Measurements from ENCODE around the gene ADNP. TPM values are rescaled to one million over a fixed set of nuclear protein-coding genes. Genes with fewer than 3 reads are reported as not detected.

Gene ADNP
- total RNA-seq, 2 donors from 2014 or later = 32.5 to 61.4 TPM

DNA sequence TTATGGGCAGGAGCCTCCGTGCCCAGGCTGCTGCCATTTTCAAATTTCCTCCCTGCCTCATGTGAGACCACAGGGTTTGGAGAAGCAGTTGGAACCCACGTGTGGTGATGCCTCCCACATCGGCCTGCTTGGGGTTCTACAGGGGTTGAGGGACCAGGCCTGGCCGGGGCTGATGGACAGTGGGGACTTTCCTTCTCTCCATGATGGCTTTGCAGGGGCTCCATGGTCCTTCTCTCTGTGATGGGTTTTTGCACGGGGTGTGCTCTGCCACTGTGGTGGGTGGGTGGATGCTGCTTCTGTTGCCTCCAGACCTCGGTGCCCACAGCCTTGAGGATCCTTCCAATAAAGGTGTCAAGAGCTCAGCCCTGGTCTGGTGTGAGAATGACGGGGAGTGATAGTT lies 54.4 kb downstream of the ADNP start:
- H3K27ac ChIP-seq = no peak overlapping the region
- H3K9me3 ChIP-seq = no peaks in the 10 kb centered on the region
- H3K36me3 ChIP-seq = no peaks in the 10 kb centered on the region
- no peak for DNase-seq (ENCODE audit: low spot score)
- ATAC-seq (ENCODE audit: insufficient number of reproducible peaks, low FRiP score, low read depth) = no peak
- TF ChIP-seq, protein P1, sequence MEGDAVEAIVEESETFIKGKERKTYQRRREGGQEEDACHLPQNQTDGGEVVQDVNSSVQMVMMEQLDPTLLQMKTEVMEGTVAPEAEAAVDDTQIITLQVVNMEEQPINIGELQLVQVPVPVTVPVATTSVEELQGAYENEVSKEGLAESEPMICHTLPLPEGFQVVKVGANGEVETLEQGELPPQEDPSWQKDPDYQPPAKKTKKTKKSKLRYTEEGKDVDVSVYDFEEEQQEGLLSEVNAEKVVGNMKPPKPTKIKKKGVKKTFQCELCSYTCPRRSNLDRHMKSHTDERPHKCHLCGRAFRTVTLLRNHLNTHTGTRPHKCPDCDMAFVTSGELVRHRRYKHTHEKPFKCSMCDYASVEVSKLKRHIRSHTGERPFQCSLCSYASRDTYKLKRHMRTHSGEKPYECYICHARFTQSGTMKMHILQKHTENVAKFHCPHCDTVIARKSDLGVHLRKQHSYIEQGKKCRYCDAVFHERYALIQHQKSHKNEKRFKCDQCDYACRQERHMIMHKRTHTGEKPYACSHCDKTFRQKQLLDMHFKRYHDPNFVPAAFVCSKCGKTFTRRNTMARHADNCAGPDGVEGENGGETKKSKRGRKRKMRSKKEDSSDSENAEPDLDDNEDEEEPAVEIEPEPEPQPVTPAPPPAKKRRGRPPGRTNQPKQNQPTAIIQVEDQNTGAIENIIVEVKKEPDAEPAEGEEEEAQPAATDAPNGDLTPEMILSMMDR (IDR thresholded peaks at IDR 0.05) = no peak
- H3K27me3 ChIP-seq (replicated peaks; ENCODE audit: insufficient read depth) = no peaks in the 10 kb centered on the region
- H3K4me1 ChIP-seq (ENCODE audit: control insufficient read depth in 1 of 2, low read depth in 2 of 2) = no peaks in the 10 kb centered on the region
- no peak overlapping the region for H3K4me3 ChIP-seq

DNA sequence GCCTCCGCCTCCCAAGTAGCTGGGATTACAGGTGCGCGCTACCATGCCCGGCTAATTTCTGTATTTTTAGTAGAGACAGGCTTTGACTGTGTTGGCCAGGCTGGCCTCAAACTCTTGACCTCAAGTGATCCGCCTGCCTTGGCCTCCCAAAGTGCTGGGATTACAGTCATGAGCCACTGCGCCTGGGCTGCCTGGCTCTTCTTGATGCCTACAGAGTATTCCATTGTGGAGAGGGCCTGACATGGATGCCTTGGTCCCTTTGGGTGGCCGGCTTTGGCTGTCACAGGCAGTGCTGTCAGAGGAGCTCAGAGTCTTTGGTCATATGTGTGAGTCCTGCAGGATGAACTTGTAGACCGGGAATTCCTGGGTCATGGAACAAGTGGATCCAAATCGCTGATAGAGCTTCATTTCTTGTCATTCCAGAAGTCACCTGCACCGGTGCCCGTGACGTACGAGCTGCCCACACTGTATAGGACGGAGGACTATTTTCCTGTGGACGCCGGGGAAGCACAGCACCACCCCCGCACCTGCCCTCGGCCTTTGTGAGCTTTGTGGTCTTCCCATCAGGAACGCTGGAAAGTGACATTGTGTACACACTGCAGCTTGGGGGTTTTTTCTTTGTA lies 55.1 kb downstream of the ADNP start:
- Histone ChIP-seq H3K27ac (no peak overlapping the region), H3K9me3 (no peaks in the 10 kb centered on the region), H3K4me1 (ENCODE audit: control insufficient read depth in 1 of 2, low read depth in 2 of 2) (no peaks in the 10 kb centered on the region), H3K36me3 (no peaks in the 10 kb centered on the region), H3K4me3 (no peak overlapping the region), H3K27me3 (replicated peaks; ENCODE audit: insufficient read depth) (no peaks in the 10 kb centered on the region)
- DNase-seq (ENCODE audit: low spot score) (no peak), ATAC-seq (ENCODE audit: insufficient number of reproducible peaks, low FRiP score, low read depth) (no peak)
- TF ChIP-seq, protein P1 (IDR thresholded peaks at IDR 0.05) = no peak

DNA sequence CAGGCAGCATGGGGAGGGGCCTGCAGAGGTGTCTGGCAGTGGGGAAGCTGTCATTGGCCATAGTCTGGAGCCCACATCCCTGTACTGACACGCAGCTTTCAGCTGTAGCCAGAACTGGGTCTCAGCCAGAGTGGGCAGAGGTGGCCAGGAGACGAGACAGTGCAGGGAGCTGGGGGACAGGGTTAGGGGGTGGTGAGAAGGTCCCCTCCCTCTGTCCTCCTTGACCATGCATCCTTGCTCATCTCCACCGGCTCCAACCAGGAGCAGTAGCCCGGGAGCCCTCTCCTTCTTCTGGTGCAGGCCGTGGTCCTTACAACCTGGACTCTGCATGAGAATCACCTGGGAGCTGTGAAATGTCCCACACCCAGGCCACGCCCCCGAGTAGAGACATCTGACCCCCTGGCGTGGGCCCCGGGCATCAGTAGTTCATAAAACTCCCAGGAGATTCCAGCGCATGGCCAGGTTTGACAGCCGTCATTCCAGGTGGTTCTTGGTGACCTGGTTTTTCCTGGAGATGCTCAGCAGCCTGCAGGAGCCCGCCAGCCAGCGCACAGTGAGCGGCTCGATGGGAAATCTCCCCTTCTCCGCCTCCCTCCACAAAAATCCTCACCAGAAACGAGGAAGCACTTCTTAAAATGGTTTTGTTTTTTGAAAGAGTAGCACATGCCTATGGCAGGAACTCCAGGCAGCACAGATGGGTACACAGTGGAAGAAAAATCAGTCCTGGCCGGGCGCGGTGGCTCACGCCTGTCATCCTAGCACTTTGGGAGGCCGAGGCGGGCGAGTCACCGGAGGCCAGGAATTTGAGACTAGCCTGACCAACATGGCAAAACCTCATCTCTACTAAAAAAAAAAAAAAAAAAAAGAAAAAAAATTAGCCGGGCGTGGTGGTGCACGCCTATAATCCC lies 56.2 kb downstream of the ADNP start:
- Histone ChIP-seq H3K36me3 (no peaks in the 10 kb centered on the region), H3K27me3 (replicated peaks; ENCODE audit: insufficient read depth) (no peaks in the 10 kb centered on the region), H3K4me1 (ENCODE audit: control insufficient read depth in 1 of 2, low read depth in 2 of 2) (no peaks in the 10 kb centered on the region), H3K9me3 (no peaks in the 10 kb centered on the region), H3K27ac (no peak overlapping the region), H3K4me3 (no peak overlapping the region)
- DNase-seq (ENCODE audit: low spot score) (no peak), ATAC-seq (ENCODE audit: insufficient number of reproducible peaks, low FRiP score, low read depth) (no peak)
- TF ChIP-seq, protein P1 (IDR thresholded peaks at IDR 0.05) = no peak

DNA sequence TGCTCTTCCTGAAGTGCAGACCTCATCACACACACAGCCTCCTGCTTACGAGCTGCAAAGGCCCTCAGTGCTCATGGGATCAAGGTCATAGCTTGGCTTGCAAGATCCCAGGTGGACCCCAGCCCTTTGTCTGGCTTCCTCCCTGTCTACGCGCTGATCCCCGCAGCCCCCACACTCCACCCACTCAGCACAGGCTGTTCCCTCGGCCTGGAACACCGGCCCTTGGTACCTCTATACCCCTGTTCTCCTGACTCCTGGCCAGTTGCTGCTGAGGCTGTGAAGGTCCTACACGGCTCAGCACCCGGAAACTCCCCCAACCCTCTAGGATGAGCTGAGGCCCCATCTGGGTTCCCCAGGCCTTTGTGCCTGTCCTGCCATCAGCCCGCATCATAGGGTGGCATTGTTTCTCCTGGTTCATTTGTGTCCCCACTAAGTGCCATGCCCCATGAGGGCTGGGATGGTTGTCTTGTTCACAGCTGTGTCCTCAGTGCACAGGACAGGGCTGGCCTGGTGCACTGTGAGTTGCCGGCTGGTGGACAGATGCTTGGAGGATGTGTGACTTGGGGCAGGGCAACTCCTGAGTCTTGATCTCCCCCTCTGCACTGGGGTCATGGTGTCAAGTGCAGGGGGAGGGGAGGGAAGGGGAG lies 57.0 kb downstream of the ADNP start:
- Histone ChIP-seq H3K4me1 (ENCODE audit: control insufficient read depth in 1 of 2, low read depth in 2 of 2) (no peaks in the 10 kb centered on the region), H3K27ac (no peak overlapping the region), H3K9me3 (no peaks in the 10 kb centered on the region), H3K27me3 (replicated peaks; ENCODE audit: insufficient read depth) (no peaks in the 10 kb centered on the region), H3K36me3 (no peaks in the 10 kb centered on the region), H3K4me3 (no peak overlapping the region)
- DNase-seq (ENCODE audit: low spot score) (no peak), ATAC-seq (ENCODE audit: insufficient number of reproducible peaks, low FRiP score, low read depth) (no peak)
- TF ChIP-seq, protein P1 (IDR thresholded peaks at IDR 0.05) = no peak

DNA sequence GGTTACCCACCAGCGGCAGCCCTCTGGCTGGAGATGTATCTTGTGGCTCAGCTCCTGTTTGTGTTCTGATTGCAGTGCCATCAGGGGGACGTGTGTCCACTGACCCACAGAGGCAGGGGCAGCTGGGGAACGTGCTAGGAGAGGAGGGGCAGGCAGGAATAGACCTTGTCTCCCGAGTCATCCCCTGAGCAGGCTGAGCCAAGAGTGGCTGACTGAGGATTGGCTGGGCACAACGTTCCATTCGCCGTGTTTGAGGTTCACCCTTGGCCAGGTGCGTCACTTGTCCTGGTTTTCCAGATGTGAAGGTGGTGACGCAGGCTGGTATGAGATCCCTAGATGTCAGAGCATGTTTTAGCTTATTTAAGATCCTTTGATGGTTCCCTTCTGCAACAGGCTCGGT lies 57.7 kb downstream of the ADNP start:
- Histone ChIP-seq H3K36me3 (no peaks in the 10 kb centered on the region), H3K9me3 (no peaks in the 10 kb centered on the region), H3K27me3 (replicated peaks; ENCODE audit: insufficient read depth) (no peaks in the 10 kb centered on the region), H3K4me1 (ENCODE audit: control insufficient read depth in 1 of 2, low read depth in 2 of 2) (no peaks in the 10 kb centered on the region), H3K4me3 (no peak overlapping the region), H3K27ac (no peak overlapping the region)
- no peak for ATAC-seq (ENCODE audit: insufficient number of reproducible peaks, low FRiP score, low read depth)
- no peak for DNase-seq (ENCODE audit: low spot score)
- TF ChIP-seq, protein P1 (IDR thresholded peaks at IDR 0.05) = no peak

Data from thoracic aorta (tissue), 2 donors.